ENCODE measurements around the gene PISD.
A peak's percentile ranks its signal among the peaks of the same experiment; 100 is the strongest.

PISD gene

DNA sequence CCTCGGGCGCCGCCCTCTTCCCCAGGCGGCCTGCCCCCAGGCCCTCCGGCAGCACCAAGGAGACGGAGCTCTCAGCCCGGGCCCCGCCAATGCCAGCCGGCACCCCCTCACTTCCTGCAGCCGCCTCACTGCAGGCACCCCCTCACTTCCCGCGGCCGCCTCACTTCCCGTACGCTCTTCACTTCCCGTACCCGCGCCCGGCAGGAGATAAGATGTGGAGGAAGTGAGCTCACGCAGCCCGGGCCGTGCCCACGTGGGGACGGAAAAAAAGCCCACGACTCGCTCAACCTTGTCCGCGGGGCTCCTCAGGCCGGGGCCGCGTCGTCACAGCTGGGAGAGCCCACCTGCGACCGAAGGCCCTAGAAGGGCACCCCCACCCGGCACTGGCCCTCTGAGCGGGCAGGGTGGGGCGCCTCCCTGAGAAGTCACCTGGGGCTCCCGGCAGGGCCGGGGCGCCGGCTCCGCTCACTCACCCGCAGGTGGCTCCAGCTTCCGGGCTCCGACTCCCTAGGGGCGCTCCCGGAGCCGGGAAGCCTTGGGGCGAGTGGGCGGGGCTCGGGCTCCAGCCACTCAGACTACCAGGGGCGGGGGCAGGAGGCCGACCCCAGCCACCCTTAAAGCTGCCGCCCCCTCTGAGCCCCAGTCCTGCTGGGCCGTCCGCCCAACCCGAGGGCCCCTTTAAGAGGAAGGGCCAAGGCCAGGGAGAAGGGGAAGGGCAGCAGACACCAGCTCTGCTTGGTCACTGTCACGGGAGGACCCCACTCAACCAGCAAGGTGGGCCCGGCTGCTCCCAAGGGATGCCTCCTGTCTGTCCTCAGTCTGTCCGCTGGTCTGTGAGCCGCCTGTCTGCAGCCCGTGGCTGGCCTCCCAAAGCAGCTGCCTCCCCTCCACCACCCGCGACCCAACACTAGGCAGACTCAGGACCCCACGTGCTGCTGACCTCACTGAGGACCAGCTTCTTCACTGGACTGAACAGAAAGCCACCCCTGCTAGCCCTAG lies 31.4 kb downstream of the PISD start:
- CTCF ChIA-PET: interaction anchor here (0.6 to 1.0 kb wide), 2 partner anchors 252 to 340 kb away, joined by 3 to 5 read pairs; no protein-coding TSS in a partner anchor
- peak; percentile 71 for DNase-seq (ENCODE audit: low spot score)
- H3K27ac ChIP-seq: peak overlapping the region; percentile 76
- TF ChIP-seq, protein P1, sequence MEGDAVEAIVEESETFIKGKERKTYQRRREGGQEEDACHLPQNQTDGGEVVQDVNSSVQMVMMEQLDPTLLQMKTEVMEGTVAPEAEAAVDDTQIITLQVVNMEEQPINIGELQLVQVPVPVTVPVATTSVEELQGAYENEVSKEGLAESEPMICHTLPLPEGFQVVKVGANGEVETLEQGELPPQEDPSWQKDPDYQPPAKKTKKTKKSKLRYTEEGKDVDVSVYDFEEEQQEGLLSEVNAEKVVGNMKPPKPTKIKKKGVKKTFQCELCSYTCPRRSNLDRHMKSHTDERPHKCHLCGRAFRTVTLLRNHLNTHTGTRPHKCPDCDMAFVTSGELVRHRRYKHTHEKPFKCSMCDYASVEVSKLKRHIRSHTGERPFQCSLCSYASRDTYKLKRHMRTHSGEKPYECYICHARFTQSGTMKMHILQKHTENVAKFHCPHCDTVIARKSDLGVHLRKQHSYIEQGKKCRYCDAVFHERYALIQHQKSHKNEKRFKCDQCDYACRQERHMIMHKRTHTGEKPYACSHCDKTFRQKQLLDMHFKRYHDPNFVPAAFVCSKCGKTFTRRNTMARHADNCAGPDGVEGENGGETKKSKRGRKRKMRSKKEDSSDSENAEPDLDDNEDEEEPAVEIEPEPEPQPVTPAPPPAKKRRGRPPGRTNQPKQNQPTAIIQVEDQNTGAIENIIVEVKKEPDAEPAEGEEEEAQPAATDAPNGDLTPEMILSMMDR (conservative IDR thresholded peaks at IDR 0.05; ENCODE audit: low read depth): peak; percentile 26; the same call in 1 of the 2 replicates
- POLR2A ChIA-PET (ENCODE audit: low non-redundant PET): no interaction called here

DNA sequence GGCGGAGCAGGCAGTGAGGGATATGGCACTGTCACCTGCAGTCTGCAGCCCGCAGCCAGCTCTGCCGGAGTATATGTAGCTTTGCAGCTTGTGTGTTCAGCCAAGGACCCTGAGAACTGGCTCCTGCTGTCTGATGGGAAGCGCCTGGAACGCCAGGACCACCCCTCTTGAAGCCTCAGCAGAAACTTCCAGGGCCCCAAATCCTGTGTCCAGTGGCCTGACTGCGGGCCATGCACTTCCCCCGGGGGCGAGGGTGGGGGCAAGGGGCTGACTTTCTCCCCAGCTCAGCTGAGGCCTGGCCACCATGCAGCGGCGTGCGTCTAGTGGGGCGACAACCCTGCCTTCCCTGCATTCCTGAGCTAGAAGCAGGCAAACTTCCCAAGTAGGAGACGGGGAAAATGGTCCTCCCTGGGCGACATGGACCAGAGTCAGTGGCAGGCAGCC lies 32.3 kb downstream of the PISD start:
- no peak for DNase-seq (ENCODE audit: low spot score)
- CTCF ChIA-PET: no interaction called here
- TF ChIP-seq, protein P1 (conservative IDR thresholded peaks at IDR 0.05; ENCODE audit: low read depth): no peak
- H3K27ac ChIP-seq: peak overlapping the region; percentile 76
- POLR2A ChIA-PET (ENCODE audit: low non-redundant PET): interaction anchor here (0.6 kb wide), 1 partner anchor 60 kb away, joined by 3 read pairs; no protein-coding TSS in a partner anchor

DNA sequence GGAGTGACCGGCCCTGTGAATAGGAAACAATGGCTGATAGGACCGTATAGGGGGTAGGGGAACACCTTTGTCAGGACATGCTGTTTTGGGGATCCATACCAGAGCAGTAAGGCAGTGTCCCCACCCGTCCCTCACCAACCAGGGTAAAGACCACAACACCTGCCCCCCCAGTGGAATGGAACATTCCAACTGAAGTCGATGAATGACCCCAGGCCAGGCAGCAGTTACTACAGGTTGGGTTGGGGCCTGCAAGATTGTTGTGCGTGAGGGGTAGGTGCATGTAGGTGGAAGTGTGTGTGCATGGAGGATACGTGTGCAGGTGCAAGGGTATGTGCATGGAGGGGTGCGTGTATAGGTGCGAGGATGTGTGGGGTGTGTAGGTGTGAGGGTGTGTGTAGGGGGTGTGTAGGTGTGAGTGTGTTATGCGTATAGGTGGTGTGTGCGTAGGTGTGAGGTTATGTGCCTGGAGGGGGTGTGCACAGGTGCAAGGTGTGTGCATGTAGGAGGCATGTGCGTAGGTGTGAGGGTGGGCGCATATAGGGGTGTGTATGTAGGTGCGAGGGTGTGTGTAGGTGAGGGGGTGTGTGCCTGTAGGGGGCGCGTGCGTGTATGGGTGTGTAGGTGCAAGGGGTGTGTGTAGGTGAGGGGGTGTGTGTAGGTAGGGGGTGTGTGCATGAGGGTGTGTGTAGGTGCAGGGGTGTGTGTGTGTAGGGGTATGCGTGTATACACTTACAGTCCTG lies 32.9 kb downstream of the PISD start:
- ChIA-PET POLR2A (ENCODE audit: low non-redundant PET) (interaction anchor here (0.6 kb wide), 1 partner anchor 59 kb away, joined by 3 read pairs; no protein-coding TSS in a partner anchor), CTCF (no interaction called here)
- H3K27ac ChIP-seq: peak overlapping the region; percentile 76
- DNase-seq (ENCODE audit: low spot score): no peak
- TF ChIP-seq, protein P1 (conservative IDR thresholded peaks at IDR 0.05; ENCODE audit: low read depth): no peak

DNA sequence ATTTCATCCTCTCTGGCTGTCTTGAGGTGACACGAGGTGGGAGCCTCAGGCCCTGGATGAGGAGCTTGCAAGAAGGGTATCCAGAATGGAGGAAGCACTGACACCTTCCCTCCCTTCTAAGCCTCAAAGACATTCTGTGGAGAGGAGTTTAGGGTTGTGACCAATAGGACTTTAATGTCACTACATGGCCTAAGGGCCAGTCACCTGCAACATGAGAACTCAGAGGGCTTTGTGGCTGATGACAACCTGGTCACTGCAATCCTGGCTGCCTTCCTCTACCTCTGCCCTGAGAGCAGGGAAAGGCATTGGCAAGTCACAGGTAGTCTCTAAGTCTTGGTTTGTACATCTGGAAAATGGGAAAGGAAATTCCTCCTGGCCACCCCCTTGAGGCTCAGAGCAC lies 33.7 kb downstream of the PISD start:
- DNase-seq (ENCODE audit: low spot score): no peak
- H3K27ac ChIP-seq: peak overlapping the region; percentile 59
- CTCF ChIA-PET: no interaction called here
- POLR2A ChIA-PET (ENCODE audit: low non-redundant PET): no interaction called here
- TF ChIP-seq, protein P1 (conservative IDR thresholded peaks at IDR 0.05; ENCODE audit: low read depth): no peak

DNA sequence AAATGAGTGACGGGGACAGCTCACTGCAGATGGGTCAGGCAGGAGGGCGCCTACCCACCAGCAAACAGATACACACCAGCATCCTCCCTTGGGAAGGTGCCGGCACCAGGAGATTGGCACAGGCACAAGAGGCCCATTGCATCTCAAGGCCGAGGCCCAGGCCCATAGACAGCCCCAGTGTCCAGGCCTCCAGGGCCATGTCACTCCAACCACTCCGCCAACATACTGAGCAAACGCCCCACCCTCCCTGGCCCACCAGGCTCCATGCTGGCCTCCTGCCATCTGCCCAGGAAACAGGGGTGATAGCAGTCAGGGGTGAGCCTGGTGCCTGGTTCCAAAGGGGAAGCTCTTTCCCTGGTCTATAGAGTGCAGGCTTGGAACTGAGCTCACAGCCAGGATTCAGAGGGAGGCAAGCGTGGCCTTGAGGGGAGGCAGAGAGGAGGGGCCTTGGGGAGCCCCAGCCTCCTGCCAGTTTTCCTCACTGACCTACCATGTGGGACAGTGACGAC lies 34.7 kb downstream of the PISD start:
- ChIA-PET CTCF (no interaction called here), POLR2A (ENCODE audit: low non-redundant PET) (no interaction called here)
- DNase-seq (ENCODE audit: low spot score): no peak
- H3K27ac ChIP-seq: peak overlapping the region; percentile 59
- TF ChIP-seq, protein P1 (conservative IDR thresholded peaks at IDR 0.05; ENCODE audit: low read depth): no peak
